HG02840 (cell line): Measurements from ENCODE around the gene PRKD3.

ENCODE experiments used
- ATAC-seq: cut with Tn5 transposase; IDR thresholded peaks from one replicate; pipeline ENCODE4 v1.9.1; 2021; ENCODE audit warnings: mild to moderate bottlenecking, moderate library complexity, moderate number of reproducible peaks; ENCODE audit not compliant: unreplicated experiment, low FRiP score

Gene PRKD3

DNA sequence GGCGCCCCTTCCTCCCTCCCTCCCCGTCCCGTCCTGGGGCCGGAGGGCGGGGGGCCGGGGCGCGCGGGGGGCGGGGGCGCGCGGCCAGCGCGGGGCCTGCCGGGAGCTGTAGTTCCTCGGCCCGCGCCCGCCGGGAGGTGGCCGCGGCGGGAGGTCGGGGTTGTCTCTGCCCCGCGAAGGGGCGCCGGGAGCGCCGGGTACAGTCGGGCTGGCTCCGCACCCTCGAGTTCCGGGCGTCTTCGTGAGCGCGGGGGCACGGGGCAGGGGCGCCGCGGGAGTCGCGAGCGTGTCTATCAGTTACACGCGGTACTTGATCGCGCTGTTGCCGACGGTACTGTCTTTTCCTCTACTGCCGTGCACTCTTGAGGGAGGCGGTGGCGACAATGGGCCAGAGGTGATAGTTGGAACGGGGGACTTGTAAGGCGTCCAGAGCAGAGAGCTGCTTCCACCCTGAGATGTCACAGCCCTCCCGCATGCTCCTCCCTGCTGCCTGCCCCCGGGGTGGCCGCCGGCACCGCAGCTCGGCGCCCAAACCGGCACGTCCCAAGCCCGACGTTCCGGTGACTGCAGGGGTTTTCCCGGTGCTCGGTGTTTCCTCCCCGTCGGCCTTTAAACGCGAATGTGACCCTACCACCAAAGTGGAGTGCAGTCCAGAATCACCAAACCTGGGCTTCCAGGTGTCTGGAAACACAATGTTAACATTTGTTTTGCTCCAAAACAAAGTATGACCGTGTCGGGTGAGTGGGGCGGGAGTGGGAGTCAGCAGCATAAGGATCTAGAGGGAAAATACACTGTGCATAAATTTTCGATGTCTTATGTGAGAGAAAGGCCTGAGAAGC, at the start of gene PRKD3:
Gene PRKD3 (minus strand): TSS at position 48 of the 839 bp plus-strand sequence. CDS start 8,309 bp downstream, outside the sequence.
- ATAC-seq, result peak; percentile 72

DNA sequence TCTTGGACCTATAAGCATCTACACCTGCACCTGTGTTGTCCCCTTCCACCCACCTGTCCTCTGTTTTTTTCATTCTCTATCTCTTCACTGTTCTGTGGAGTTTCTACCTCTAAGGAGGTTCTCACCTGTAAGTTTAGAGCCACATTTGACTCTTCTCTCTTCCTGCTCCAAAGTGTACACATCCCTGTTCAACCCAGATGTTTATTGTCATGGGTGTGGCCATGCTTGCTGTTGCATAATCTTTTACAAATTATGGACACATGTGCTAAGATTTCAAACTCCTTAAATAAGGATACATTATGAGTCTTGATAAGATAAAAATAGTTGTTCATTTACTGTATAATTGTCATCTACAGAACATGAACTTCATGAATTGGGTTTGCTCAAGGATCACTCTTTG, 47.4 kb upstream of the PRKD3 start:
- ATAC-seq, result no peak

DNA sequence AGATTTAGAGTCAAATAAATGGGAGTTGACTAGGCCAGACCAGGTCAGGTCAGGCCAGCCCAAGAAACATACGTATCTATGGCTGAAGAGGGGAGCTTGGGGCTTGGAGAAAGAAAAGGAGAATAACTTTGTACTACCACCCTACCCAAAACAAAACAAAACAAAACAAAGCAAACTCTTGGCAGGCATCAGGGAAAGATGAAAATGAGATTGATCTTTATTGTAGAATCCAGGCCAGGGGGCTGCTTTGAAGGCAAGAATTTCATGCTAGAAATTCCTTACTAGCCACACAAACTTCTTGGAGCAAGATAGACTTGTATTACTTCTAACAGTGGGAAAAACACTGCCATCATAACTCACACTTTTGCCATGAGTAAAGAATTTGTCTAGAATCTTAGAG, 46.0 kb upstream of the PRKD3 start:
- no peak for ATAC-seq

DNA sequence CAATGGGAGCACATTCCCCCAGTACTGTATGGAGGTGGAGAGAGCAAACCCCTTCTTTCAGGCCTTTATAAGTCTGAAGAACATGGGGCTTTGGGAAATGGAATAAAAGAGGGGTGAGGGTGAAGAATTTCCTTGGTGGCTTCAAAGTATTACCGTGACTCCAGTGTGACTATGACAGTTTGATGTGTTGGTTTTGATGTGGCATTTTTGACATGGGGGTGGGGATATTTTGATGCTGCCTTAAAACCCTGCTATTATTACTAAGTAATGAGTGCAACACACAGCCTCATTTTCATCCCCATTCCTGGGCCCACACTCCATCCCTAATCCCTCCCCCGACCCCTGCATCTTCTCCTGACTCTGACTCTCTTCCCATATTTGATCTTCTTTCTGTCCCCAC, 43.4 kb upstream of the PRKD3 start:
- ATAC-seq, result no peak

DNA sequence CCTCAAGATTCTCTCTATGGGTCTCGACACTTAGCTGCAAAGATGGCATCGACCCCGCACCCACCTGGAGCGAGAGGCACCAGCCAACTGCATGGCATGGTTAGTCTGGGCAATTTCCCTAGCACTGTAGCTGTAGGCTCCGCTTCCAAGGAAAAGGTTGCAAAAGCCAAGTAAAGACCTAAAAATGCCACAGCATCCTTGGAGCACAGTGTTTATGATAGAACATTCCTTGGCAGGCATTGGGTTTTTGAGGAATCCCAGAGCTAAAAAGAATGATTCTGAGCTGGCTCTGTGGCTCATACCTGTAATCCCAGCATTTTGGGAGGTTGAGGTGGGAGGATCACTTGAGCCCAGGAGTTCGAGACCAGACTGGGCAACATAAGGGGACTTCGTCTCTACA, 42.7 kb upstream of the PRKD3 start:
- ATAC-seq, result no peak

DNA sequence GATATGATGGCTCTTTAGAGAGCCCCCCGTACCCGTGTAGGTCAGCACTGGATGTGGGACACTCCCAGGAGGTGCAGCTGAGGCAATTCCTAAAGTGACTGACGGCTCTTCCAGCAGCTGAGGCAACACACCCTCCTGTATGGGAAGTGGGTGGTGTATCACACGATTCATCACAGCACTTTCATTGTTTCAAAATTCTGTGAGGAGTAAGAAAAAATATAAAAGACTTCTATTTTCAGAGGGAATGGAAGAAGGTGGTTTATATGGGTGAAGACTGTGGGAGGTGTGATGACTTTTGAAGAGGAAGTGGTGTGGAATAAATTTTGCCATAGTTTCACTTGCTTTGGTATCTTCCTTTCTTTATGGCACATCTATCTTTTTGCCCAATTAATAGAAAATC, 42.1 kb upstream of the PRKD3 start:
- ATAC-seq, result no peak

DNA sequence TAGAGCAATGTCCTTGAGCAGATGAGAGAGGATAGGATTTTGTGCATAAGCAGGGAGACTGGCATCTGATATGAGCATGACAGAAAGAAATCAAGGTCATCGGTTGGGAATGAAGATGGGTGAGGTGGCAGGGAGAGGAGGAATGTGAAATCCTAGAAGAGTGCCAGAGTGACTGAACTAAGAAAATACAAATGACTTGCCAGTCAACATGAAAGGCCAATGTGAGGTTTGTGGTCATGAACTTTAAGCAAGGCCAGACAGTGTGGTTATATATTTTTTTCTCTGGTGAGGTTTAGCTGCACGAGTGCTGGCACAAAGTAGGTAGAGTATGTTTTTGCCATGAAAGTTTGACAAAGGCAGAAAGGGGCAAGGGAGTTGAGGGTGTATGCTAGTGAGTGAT, 41.0 kb upstream of the PRKD3 start:
- no peak for ATAC-seq

DNA sequence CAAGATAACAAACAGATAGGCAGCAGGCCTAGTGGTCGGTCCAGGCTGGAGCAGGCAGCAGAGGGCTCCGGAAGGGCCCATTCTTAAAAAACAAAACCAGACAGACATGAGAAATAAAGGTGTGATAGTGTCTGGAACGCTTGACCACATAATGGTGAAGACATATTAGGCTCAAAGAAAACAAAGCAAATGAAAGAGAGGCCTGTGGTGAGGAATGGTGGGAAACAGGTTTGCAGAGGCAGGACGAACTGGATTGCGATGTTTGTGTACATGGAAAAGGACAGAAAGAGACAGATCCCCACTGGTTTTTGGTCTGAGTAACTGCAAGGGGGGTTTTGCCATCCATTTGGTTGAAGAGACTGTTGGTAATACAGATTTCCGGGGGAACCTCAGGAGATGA, 39.7 kb upstream of the PRKD3 start:
- no peak for ATAC-seq

DNA sequence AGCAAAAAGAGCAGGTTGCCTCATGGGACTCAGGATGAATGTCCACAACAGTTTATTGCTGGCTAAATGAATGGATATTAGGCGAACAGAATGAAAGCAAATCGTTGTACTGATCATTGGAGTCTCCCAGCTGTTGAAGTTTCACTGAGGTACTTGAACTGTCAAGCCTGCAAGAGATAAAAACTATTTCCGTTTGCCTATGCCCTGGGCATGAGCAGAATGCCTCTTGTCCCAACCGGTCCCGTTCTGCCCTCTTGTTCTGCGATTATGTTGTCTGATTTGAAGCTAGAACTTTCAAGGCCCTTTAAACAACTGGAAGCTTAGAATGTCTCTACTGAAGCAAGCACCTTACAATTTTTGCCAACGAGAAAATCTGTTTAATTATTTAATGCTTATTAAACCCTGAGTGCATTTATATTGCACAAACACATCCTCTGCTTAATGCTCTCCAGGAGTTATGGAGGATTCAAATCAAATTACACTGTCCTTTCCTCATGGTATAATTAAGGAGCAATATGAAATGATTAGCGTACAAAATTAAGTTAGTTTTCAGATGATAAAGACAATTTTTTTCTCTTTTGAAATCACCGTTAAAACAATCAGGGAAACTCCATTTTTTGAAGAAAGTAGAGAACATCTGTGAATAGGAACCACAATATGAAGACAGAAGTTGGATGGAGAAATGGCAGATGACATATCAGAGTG, 37.5 kb upstream of the PRKD3 start:
- no peak for ATAC-seq

DNA sequence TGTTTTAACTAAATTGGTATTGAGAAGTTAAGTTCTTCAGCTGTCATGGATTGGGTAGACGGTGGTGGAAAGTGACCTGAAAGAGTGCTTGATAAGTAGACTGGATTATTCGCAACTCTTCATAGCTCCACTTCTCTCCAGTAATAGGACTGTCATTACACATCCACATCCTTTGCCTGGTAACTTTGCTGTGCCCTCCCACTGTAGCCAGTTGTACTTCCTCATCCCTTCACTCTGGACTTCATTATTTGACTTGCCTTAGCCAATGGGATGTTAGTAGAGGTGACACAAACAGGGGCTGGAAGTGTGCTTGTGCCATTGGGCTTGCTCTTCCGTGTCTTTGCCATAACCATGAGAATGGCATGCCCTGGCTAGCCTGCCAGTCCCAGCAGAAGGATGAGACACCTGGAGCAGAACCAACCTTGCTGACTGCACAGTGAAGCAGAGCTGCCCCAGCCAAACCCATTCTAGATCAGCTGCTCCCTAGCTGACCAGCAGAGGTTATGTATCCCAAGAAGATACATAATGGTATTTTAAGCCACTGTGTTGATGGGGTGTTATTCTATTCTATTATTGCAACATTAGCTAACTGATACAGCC, 36.7 kb upstream of the PRKD3 start:
- no peak for ATAC-seq

DNA sequence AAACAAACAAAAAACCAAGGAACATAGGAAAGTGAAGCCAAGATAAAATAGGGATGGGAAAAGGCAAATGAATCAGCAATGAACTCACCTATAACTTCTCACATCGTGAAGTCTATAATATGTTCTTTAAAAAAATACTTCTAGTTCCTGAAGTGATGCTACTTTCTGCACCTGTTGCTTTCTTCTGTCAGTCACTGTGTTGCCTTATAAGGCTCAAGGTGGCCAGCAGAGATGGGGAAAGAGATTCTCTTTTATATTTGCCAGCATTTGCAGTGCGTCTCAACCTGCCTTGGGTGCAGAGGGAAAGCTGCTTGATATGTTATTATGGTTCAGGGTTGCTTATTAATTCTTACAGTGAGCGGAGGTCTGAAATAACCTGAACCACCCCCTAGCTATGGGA, 33.8 kb upstream of the PRKD3 start:
- no peak for ATAC-seq

DNA sequence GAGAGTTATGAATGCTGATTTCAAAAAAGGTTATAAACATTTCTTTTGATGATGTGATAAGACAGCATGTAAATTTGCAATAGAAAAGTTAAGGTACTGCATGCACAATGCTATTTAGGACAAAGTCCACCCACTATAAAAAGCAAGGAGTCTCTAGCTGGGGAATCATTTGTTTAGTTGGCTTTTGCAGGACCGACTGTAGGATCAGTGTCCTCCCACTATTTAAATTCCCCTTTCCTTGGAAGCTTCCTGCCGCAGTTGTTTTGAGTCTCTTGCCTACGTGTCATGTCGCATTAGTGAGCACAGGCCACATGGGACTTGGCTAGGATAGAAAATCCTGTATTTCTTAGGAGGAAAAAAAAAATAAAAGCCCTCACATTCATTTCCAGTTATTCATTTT, 32.9 kb upstream of the PRKD3 start:
- no peak for ATAC-seq

DNA sequence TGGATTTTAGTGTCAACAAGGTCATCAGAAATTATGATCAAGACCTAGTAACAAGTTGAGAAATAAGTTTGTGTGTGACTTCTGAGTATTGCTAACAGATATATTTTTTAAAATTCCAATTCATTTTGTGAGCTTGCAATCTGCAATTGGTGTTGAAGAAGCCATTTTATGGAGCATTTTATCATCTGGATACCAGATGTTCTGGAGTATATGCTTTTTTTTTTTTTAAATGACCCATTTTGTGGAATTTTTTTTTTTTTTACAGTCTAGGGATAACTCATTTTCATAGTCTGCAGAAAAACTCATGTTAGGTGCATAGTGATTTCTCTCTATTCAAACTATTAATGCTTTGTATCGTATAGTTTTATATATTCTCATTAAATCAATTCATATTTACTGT, 32.4 kb upstream of the PRKD3 start:
- ATAC-seq, result no peak

DNA sequence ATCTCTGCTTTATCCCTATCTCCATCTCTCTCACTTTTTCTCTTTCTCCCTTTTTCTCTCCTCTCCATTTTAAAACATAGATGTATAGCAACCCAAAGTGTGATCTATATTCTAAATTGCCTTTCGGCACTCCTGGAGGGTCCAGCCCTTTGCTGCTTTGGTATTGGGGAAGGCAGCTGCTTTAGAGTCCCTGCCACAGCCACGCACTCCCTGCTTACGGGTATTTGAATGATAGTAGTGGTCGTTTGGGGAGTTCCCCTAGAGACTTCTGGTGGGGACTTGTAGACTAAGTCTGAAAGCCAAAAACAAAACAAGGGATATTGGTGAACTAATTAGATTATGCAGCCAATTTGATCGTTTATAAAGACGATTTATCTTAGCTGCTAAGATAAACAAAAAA, 31.7 kb upstream of the PRKD3 start:
- ATAC-seq, result no peak

DNA sequence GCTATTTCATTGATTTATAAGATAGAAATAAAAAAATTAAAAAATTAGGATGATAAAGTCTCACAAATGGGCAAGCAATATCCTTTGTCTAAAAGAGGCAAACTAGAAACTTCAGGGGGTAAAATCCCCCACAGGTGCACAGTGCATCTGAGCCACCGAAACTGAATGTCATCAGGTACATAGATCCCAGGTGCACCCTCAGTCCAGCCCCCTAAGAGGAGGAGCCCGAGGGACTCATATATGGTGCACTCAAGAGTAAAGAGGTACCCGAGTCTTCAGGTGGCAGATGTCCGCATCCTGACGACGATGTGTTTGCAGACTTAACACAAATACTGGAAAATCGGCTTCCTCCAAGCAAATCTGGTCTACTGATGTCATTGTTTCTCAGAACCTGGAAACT, 31.1 kb upstream of the PRKD3 start:
- ATAC-seq, result no peak

DNA sequence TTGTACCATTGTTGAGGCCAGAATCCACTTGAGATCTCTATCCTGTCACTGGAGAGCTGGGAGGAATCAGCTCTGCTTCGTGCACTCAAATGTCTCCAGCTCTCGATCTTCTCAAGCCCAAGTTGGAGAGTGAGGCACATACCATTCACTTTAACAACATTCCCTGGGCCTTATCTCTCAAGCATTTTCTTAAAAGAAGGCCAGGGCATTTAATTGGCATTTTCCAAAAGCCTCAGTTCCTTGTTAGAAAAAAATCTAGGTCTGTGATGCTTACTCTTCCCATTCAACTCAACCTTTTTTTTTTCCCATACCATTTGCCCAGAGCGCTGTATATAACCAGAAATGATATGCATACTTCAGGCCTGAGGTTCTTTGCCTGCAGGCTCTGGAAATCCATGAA, 29.9 kb upstream of the PRKD3 start:
- no peak for ATAC-seq

DNA sequence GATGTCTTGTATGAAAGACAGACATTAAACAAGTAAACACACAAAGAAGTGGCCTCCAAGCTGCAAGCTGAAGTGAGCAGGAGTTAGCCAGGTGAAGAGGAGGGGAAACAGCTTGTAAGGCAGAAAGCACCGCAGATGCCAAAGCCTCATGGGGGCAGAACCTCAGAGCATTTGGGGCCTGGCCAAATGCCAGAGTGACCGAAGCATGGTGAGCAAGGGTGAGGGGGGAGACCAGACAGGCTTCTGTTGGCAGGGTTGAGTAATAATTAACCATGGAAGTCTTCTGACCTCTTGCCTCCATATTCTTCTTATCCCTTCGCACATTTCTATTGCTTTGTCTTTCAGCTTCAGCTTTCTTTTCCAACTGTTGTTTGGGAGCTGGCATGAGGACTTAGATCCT, 25.4 kb upstream of the PRKD3 start:
- ATAC-seq, result no peak

DNA sequence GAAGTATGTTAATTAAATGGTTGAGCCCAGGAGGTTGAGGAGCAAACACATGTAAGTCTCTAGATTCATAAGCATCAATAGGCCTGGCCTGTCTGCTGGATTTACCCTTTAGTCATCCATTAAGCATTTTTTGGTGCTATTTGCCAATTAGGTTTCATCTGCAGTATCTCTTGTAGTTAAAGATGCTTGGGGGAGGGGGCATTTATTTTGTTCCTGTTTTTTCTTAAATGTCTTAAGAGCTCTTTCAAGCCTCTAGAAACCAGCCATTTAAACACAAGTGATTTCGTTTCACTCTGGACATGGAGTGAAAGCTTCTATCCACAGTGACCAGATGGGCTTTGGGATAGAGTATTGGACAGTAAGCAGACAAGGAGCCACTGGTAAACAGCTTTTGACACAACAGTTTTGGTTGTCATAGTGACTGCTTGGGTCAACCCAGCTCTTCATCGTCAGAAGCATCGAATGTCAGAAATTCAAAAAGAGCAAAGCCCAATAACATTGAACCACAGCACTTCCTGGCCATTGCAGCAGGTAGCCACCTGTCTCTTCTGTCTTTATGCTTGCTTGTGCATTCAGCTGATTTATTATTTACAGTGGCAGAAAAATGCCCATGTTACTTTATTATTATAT, 24.7 kb upstream of the PRKD3 start:
- no peak for ATAC-seq

DNA sequence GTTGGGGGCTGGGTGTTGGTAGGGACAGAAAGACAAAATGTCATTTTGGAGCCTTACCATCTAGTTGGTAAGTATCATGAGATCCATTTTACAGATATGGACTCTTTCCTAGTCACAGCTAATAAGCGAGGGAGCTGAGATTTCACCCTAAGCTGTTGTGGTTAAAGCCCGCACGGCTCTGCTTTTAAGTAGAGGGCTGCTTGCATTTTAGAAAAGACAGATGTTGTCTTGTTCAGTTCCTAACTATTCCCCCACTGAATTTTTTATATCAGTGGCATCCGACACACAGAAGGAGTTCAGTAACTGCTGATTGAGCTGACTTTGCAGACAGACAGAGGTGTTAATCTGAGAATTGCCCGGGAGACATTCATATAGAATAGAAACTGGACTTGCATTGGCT, 23.5 kb upstream of the PRKD3 start:
- no peak for ATAC-seq

DNA sequence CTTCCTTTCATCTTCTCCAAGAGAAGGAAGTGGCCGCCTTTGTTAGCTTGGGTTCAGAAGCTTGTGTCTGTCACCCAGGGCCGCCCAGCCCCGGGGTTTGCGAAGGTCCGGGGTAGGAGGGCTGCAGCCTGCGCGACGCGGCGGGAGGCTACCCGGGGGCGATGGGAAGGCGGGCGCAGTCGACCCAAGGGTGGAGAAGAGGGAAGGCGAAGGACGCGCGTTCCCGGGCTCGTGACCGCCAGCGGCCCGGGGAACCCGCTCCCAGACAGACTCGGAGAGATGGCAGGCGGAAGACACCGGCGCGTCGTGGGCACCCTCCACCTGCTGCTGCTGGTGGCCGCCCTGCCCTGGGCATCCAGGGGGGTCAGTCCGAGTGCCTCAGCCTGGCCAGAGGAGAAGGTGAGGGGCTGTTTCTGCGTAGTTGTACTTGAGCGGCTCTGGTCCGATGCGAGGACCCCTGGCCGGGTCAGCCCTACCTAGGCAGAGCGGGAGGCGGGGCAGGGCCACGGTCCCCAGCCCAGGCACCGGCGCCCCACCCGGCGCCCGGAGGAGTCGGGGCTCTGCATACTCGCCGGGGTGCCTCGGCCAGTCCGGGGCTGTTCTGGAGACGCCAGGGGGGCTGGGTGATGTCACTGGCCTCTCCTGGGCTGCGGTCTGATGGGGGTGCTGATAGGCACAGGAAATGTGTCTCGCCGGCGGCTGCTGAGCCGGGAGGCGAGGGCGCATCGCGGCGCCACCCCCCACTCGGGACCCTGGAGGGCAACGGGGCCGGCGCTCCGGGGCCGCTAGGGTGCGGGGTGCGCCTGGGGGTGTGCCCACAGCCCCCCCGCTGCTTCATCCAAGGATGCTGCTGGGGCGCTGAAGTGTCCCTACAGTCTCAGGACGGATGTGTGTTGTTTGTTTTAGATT, 20.1 kb upstream of the PRKD3 start, which contains the start of gene QPCT:
Gene QPCT (plus strand): TSS at position 178 of the 909 bp plus-strand sequence. CDS start 102 bp downstream, at position 280.
- ATAC-seq, result no peak
